DMS 273 treated with DMSO at 0.1 percent for 48 hours (cell line): ENCODE measurements around the gene TRDMT1.
A peak's percentile ranks its signal among the peaks of the same experiment; 100 is the strongest.

Experiments
- DNase-seq: peaks from one replicate; lab custom pipeline; 2025; lab: John Stamatoyannopoulos, UW

Gene TRDMT1

DNA sequence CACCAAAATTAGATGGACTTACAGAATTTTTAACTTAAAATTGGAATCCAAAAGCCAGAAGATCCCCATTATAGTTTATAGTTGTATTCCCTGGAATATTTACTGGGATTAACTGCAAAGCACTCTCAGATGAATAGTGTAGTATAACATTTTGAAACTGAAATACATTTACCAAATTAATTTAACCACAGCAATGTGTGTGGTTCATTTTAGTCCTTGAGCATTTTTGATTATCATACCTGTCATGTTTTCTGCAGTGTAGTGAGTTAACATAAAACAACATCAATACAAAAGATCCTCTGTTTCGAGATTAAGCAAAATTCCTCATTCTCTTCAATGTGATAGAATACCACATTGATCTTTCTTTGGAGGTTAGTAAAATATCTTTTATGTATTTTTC is 30.3 kb upstream of the TRDMT1 start:
- no peak for DNase-seq

DNA sequence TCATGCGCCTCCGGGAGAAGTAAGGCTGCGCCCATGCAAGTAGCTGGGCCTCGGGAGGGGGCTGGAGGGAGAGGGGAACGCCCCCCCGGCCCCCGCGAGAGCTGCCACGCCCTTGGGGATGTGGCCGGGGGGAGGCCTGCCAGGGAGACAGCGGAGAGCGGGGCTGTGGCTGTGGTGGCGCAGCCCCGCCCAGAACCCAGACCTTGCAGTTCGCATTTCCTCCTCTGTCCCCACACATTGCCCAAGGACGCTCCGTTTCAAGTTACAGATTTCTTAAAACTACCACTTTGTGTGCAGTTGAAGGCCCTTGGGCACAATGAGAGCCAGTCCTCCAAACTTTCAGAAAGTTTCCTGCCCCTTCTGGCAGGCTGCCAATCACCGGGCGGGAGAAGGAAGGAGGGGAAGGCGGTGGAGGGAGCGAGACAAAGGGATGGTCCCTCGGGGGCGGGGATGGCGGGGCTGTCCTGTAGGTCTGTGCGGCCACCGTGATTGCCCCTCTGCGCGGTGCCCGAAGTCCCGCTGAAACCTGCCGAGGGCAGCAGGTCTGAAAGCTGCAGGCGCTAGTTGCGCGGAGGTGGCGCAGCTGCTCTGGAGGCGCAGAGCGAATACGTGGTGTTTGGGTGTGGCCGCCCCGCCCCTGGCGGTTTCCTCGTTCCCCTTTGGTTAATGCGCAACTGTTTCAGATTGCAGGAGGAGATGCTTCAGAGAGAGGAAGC is 28.7 kb upstream of the TRDMT1 start:
- DNase-seq: no peak

DNA sequence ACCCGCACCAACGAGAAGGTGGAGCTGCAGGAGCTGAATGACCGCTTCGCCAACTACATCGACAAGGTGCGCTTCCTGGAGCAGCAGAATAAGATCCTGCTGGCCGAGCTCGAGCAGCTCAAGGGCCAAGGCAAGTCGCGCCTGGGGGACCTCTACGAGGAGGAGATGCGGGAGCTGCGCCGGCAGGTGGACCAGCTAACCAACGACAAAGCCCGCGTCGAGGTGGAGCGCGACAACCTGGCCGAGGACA is 28.2 kb upstream of the TRDMT1 start:
- DNase-seq: no peak

DNA sequence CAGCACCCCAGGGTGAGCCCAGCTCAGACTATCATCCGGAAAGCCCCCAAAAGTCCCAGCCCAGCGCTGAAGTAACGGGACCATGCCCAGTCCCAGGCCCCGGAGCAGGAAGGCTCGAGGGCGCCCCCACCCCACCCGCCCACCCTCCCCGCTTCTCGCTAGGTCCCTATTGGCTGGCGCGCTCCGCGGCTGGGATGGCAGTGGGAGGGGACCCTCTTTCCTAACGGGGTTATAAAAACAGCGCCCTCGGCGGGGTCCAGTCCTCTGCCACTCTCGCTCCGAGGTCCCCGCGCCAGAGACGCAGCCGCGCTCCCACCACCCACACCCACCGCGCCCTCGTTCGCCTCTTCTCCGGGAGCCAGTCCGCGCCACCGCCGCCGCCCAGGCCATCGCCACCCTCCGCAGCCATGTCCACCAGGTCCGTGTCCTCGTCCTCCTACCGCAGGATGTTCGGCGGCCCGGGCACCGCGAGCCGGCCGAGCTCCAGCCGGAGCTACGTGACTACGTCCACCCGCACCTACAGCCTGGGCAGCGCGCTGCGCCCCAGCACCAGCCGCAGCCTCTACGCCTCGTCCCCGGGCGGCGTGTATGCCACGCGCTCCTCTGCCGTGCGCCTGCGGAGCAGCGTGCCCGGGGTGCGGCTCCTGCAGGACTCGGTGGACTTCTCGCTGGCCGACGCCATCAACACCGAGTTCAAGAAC is 27.7 kb upstream of the TRDMT1 start:
- peak; percentile 37 for DNase-seq

DNA sequence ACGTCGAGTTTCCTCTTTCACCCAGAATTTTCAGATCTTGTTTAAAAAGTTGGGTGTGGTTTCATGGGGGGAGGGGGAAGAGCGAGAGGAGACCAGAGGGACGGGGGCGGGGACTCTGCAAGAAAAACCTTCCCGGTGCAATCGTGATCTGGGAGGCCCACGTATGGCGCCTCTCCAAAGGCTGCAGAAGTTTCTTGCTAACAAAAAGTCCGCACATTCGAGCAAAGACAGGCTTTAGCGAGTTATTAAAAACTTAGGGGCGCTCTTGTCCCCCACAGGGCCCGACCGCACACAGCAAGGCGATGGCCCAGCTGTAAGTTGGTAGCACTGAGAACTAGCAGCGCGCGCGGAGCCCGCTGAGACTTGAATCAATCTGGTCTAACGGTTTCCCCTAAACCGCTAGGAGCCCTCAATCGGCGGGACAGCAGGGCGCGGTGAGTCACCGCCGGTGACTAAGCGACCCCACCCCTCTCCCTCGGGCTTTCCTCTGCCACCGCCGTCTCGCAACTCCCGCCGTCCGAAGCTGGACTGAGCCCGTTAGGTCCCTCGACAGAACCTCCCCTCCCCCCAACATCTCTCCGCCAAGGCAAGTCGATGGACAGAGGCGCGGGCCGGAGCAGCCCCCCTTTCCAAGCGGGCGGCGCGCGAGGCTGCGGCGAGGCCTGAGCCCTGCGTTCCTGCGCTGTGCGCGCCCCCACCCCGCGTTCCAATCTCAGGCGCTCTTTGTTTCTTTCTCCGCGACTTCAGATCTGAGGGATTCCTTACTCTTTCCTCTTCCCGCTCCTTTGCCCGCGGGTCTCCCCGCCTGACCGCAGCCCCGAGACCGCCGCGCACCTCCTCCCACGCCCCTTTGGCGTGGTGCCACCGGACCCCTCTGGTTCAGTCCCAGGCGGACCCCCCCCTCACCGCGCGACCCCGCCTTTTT is 26.9 kb upstream of the TRDMT1 start, which contains the start of gene VIM:
TSS of gene VIM (plus strand) at position 151 of the 925 bp plus-strand sequence. CDS start 1,182 bp downstream, outside the sequence.
- peak; percentile 57 for DNase-seq

DNA sequence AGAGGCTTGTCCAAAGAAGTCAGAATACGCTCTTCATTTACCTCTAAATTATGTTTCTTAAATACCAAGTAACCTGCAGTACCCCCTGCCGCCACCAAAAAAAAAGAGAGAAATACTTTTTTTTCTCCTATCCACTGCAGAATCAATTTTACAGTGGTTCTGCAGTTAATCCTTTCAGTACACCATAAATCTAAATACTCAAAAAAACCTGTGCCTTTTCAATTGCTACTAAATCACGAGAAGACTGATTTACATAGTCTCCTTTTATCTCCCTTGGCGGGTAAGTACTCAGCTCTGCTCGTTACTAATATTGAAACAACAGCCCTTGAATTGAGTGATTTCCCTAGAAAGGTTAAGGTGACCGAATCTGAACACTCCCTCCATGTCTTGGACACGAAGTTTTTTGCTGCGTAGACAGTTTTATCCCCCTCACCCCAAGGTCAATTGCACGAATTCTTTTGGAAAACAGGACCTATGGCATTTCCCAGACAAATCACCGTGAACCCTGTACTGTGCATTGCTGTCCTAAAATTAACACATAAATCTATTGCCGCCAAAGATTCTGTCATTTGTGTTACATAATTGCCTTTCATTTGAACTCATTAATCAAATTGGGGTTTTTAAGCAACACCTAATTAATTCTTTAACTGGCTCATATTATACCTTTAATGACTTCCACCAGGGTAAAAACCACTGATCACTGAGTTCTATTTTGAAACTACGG is 26.1 kb upstream of the TRDMT1 start:
- DNase-seq: no peak

DNA sequence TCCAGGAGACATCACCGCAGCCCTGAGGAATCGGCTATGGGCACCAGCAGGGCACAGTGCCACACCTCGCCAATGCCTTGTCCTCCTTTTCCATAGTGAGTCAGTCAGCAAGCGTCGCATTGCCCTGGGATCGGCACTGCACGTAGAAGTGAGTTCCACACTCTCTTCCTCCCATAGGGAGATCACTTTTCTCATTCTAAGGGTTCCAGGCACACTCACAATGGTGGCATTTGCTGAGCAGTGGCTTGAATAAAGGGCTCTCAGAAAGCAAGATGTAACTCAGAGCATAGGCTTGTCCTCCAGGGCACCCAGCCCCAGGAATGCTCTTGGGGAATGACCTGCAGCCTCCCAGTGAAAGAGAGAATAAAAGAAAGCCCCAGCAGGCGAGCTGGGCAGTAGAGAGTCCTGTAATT is 25.4 kb upstream of the TRDMT1 start:
- DNase-seq: no peak

DNA sequence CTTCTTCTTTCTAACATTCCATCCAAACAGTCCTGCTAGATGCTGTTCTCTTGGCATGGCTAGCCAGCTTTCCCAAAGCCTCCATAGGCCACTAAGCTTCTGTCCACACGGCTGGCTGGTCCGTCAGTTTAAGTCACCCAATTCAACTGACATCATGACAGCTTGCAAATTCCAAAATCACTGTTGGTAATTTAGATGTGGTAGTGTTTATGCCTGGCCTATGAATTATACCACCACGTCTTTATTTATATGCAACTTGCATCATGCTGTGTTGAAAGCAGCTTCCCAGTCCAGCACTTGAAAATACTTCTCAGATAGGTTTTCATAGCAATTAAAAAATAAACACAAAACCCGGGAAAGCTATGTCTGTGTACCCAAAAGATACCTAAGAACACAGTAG is 24.3 kb upstream of the TRDMT1 start:
- DNase-seq: no peak

DNA sequence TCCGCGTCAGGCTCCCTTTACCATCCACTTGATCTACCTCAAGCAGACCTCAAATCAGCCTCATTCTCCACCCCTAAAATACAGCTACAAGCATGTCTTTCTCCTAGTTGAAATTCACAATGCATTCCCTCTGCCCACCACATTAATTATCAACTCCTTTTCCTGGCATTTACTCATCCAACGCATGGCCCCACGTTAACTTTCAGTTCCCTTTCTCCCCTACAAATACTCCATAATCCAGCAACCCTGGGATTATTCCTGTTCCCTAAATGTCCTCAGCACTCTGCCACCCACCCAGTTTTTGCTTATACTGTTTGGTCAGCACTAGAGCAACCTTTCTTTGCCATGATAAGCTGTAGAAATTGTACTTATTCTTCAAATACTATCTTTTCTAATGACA is 20.9 kb upstream of the TRDMT1 start:
- no peak for DNase-seq

DNA sequence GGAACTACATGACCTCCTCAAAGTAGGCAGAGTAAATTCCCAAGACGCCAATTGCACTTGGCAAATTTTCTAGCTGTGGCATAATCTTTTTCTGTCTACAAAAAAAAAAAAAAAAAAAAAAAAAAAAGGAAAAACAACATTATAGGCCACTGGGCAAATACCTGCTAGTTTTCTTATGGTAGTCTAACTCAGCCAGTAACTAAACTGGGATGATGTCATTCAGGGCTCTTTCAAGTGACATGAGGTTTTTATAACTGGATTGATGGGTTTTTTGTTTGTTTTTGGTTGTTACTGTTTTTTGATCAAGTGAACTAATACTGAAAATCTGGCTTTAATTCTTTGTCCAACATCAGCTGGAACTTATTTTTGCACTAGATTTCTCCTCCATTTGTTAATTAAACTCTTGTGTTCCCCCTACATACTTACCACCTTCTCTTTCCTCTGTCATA is 19.2 kb upstream of the TRDMT1 start:
- no peak for DNase-seq

DNA sequence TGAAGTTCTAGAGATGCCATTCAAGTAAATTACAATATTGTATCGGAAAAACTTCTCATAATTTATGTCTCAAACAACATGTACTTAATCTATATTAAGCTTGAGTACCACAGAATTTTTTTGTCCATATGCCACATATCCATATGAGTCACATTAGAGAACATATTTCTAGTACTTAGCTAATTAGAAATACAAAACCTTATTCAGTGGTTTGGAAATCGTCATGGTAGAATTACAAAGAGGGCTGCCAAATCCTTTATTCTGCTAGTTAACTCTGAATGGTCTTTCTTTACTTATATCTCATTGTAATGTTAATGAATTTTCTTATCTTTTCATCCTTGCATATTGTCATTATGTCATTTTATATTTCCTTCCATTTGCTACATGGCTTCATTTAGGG is 17.6 kb upstream of the TRDMT1 start:
- DNase-seq: no peak

DNA sequence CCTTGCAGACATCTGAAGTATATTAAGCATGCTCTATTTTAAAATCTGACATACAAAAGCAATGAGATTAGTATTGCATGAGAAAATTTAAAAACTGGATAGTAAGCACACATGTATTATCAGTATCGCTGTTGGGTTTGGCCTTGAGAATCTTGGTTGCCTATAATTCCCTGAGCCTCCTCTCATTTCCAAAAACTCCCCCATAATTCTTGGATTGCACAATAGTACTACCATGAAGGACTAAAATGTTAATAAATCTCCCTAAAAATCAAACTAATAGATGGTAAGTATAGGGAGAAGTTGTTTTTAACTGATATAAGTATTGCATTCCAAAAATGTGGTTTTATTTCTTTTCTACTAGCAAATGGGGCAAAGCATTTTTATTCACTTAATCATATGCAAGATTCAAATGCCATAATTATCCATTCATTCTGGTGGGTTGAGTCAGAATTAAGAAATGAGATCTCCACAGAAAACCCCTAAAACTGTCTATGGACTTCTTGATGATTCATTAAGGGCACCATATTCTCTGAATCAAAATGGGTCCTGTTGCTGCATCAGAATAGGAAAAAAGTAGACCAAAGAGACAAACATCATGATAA is 16.3 kb upstream of the TRDMT1 start:
- DNase-seq: no peak

DNA sequence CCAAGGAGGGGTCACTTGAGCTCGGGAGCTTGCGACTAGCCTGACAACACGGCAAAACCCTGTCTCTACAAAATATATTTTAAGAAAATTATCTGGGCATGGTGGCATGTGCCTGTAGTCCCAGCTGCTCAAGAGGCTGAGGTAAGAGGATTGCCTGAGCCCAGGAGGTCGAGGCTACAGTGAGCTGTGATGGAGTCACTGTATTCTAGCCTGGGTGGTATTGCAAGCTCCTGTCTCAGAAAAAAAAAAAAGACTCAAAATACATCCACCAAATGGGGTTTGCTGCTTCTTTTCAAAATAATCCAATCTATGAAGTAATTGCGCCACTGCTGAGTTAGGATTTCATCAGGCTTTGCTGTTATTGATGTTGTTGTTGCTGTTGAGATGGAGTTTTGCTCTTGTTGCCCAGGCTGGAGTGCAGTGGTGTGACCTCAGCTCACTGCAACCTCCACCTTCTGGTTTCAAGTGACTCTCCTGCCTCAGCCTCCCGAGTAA is 15.5 kb upstream of the TRDMT1 start:
- DNase-seq: no peak

DNA sequence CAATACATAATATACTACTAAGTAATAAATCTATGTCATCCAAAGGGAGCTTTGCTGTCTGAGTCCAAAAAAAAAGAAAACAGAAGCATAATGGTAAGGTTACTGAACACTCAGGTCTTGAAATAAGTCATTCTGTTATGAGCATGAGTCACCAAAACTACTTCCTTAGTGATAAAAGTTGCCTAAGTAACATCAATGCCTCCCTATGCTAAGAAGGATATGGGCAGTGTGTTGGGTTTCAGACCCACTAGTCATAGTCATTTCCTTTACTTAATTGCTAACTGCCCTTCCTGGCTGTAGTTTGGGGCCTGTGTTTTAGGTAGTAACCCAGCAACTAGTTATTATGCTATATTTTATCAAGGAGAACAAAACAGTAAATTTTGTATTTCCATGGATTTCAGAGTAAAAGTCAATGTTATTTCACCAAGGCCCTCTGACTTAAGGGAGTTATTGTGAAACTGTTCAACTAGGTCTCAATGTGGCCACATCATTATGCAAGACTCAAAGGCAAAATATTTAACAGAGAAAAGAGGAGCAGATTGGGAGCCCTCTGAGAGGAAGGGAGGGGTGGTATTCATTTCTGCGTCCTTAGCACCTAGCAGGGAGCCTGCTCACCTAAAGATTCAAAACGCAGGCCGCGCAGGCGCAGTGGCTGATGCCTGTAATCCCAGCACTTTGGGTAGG is 14.9 kb upstream of the TRDMT1 start:
- no peak for DNase-seq

DNA sequence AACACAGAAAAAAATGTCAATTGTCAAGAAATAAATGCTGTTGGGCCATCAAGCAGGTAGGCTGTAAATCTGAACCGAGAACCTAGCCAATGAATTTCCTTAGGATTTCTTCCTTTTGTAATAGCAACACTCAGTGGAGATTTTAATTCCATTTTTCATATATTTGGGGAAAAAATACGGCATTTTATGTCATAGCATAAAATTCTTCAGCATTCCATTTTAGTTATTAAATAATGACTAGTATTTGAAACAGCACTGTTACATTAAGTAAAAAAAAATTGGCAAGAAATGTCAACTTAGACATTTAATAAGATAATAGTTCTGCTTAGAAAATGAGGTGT is 14.3 kb upstream of the TRDMT1 start:
- DNase-seq: no peak

DNA sequence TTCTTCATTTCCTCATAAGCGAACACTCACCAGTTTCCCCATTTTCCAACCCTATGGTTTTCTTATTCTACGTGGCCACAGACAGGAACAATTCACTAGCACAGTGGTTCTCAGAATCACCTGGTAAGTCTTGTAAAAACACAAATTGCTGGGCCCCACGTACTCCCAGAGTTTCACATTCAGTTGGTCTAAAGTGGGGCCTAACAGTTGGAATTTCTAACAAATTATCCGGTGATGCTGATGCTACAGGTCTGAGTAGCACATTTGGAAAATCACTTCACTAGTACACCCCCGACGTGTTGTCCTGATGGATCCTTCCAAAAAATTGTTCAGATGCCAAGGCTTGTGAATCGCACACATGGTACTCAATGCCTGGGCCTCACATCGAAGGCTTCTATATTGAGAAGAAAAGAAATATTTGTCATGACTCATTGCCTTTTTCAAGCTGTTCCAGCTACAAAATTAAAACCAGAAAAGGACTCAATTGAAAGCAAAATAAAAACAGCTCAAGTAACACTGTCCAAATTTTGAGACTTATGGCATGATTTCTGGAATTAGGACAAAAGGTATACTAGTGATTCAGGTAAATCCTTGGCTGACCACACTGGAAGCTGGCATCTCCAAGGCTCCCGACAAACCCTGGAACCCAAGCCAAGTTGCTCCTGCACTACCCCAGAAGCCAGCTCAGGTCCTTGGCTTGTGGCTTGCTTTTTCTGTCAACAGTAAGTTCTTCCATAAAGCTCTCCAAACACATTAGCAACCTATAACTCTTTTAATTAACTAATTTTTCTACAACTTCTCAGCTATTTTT is 13.7 kb upstream of the TRDMT1 start:
- no peak for DNase-seq

DNA sequence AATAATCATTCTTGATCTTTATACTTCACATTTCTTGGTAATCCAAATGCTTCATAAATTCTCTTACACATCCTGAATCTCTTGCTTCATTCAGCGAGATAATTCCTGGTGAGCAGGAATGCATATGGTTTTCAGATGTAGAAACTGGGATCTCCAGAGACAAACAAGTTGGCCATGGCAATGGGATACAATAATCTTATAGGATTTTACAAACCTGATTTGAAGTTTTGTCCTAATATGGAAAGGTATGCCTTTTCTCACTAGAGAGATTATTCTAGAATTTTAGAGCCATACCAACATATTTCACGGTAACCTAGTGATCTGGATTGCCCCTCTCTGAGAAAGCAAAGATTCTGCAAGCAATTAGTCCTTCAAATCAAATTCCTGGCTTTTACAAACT is 13.1 kb upstream of the TRDMT1 start:
- DNase-seq: no peak

DNA sequence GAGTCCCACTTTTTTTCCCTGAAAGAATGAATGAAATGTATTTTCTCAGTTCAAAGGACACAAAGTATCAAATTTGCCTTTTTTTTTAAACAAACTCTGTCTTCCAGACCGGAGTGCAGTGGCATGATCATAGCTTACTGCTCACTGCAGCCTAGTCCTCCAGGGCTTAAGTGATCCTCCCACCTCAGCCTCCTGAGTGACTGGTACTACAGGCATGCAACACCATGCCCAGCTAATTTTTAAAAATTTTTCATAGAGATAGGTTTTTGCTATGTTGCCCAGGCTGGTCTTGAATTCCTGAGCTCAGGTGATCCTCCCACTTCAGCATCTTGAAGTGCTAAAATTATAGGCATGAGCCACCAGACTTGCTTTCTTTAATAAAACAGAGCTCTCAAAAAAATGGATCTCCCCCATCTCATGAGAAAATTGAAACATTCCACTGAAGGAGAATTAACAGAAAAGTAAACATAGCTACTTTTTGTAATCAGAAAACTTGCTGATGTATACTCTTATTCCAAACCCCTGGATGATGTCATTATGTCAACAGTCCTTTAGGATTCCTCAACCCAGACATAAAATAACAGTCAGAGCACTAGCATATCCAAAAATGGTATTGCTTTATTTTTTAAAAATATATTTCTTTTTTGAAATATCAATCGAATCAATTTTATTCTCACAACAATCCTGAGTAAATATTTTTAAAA is 12.3 kb upstream of the TRDMT1 start:
- DNase-seq: no peak

DNA sequence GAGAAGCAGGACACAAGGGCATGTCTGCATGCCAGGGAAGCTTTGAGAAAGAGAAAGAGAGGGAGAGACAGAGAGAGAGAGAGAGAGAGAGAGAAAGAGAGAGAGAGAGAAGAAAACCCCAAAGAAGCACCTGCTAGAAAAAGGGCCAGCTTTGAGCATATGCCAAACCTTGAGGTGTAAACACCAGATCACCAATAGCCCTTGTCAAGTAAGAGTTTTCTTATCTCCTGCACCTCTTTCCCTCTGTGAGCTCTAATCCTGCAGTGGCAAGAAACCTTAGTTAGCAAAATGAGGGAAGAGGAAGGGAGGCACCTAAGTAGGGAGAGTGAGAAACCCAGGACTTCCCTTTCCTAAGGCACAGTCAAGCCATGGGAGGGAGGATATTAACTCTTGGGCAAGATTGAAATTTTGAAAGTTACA is 11.3 kb upstream of the TRDMT1 start:
- DNase-seq: no peak

DNA sequence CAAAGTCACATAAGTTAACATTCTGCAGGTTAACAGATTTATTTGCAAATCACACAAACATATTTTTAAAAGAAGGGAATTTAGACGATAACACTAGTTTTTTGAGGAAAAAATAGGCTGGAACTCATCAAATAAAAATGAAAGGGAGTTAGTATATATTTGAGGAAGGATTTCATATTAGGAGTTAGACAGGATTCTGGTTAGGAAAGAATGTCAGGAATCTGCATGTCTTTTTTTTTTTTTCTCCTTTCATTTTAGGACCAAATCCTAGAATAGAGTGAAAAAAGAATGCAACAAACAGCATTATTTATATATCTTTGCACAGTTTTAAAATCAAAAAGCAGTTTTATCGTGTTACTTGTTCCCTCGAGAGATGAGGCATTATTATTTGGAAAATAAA is 8.9 kb upstream of the TRDMT1 start:
- DNase-seq: no peak
